H9 (cell line): ENCODE results near the gene ADAMTSL3. TPM values are rescaled to one million over a fixed set of nuclear protein-coding genes. Genes with fewer than 3 reads are reported as not detected.

Experiments
- DNase-seq: peaks from one replicate; pipeline ENCODE4 v3.0.0-alpha.2; 2017
- H2AFZ ChIP-seq: one replicate; pipeline ENCODE4 v1.6.1; 2013; ENCODE audit warnings: mild to moderate bottlenecking, low read length, control low read depth, moderate library complexity
- H2AK5ac ChIP-seq: 2 replicates; pipeline ENCODE4 v1.6.1; 2013; ENCODE audit warnings: low read length, control low read depth, mixed read lengths; ENCODE audit not compliant: insufficient read length
- H2BK120ac ChIP-seq: one replicate; pipeline ENCODE4 v1.6.1; 2013; ENCODE audit warnings: low read depth, mild to moderate bottlenecking, low read length, control low read depth, inconsistent platforms; ENCODE audit not compliant: poor library complexity, severe bottlenecking
- H2BK12ac ChIP-seq: 2 replicates; pipeline ENCODE4 v1.6.1; 2013; ENCODE audit warnings: low read length, control low read depth, mixed read lengths, low read depth; ENCODE audit not compliant: insufficient read length
- H2BK15ac ChIP-seq: 2 replicates; pipeline ENCODE4 v1.6.1; 2013; ENCODE audit warnings: low read depth, low read length, control low read depth
- H2BK20ac ChIP-seq: one replicate; pipeline ENCODE4 v1.6.1; 2013; ENCODE audit warnings: low read depth, mild to moderate bottlenecking, low read length, control low read depth, inconsistent platforms; ENCODE audit not compliant: poor library complexity, severe bottlenecking
- H2BK5ac ChIP-seq: 2 replicates; pipeline ENCODE4 v1.6.1; 2013; ENCODE audit warnings: low read length, control low read depth, mixed read lengths; ENCODE audit not compliant: insufficient read length
- H3K14ac ChIP-seq: 2 replicates; pipeline ENCODE4 v1.6.1; 2013; ENCODE audit warnings: low read length, control low read depth; ENCODE audit not compliant: insufficient read depth
- H3K18ac ChIP-seq: 2 replicates; pipeline ENCODE4 v1.6.1; 2013; ENCODE audit warnings: low read depth, mild to moderate bottlenecking, mixed read lengths, low read length, control low read depth; ENCODE audit not compliant: insufficient read length
- H3K23ac ChIP-seq: 2 replicates; pipeline ENCODE4 v1.6.1; 2013; ENCODE audit warnings: low read length, control low read depth, mixed read lengths, low read depth; ENCODE audit not compliant: insufficient read length
- H3K23me2 ChIP-seq: 2 replicates; pipeline ENCODE4 v1.6.1; 2013; ENCODE audit warnings: low read depth, mild to moderate bottlenecking, mixed read lengths, low read length, control low read depth; ENCODE audit not compliant: insufficient read length, poor library complexity, severe bottlenecking
- H3K27ac ChIP-seq: 2 replicates; pipeline ENCODE4 v1.5.1; 2013; ENCODE audit warnings: low read length, control low read depth, mixed read lengths, low read depth; ENCODE audit not compliant: insufficient read length
- H3K27me3 ChIP-seq: 2 replicates; pipeline ENCODE4 v1.6.1; 2013; ENCODE audit warnings: low read length, control low read depth, inconsistent platforms; ENCODE audit not compliant: insufficient read depth
- H3K4ac ChIP-seq: 2 replicates; pipeline ENCODE4 v1.6.1; 2013; ENCODE audit warnings: low read depth, mild to moderate bottlenecking, control low read depth, inconsistent platforms, low read length, moderate library complexity
- H3K4me1 ChIP-seq: 2 replicates; pipeline ENCODE4 v1.6.1; 2013; ENCODE audit warnings: low read length, control low read depth, inconsistent platforms; ENCODE audit not compliant: insufficient read depth
- H3K4me2 ChIP-seq: 2 replicates; pipeline ENCODE4 v1.6.1; 2013; ENCODE audit warnings: low read length, control low read depth, mixed read lengths; ENCODE audit not compliant: insufficient read length, insufficient read depth
- H3K56ac ChIP-seq: 2 replicates; pipeline ENCODE4 v1.6.1; 2013; ENCODE audit warnings: low read depth, mild to moderate bottlenecking, mixed read lengths, low read length, control low read depth; ENCODE audit not compliant: insufficient read length
- H3K79me1 ChIP-seq: 2 replicates; pipeline ENCODE4 v1.6.1; 2013; ENCODE audit warnings: low read depth, mild to moderate bottlenecking, moderate library complexity, low read length, control low read depth, inconsistent platforms; ENCODE audit not compliant: insufficient read depth, poor library complexity, severe bottlenecking
- H3K79me2 ChIP-seq: 2 replicates; pipeline ENCODE4 v1.6.1; 2013; ENCODE audit warnings: low read length, control low read depth, inconsistent platforms; ENCODE audit not compliant: insufficient read depth
- H3K9ac ChIP-seq: 2 replicates; pipeline ENCODE4 v1.6.1; 2013; ENCODE audit warnings: low read length, control low read depth, mixed read lengths; ENCODE audit not compliant: insufficient read length; ENCODE audit errors: extremely low read depth
- H3K9me3 ChIP-seq: one replicate; pipeline ENCODE4 v1.6.1; 2013; ENCODE audit warnings: low read depth, low read length, inconsistent platforms; ENCODE audit not compliant: control insufficient read depth
- H3T11ph ChIP-seq: one replicate; pipeline ENCODE4 v1.6.1; 2013; ENCODE audit warnings: mild to moderate bottlenecking, low read length, control low read depth, inconsistent platforms
- H4K20me1 ChIP-seq: one replicate; pipeline ENCODE4 v1.6.1; 2013; ENCODE audit not compliant: control insufficient read depth, insufficient read length, insufficient read depth
- H4K5ac ChIP-seq: 2 replicates; pipeline ENCODE4 v1.6.1; 2013; ENCODE audit warnings: low read depth, mild to moderate bottlenecking, mixed read lengths, low read length, control low read depth; ENCODE audit not compliant: insufficient read length
- H4K8ac ChIP-seq: replicated peaks from 2 replicates; pipeline ENCODE4 v1.6.1; 2013; ENCODE audit warnings: low read length, control low read depth, mixed read lengths, low read depth; ENCODE audit not compliant: insufficient read length
- H4K91ac ChIP-seq: 2 replicates; pipeline ENCODE4 v1.6.1; 2013; ENCODE audit warnings: low read depth, mild to moderate bottlenecking, moderate library complexity, mixed read lengths, low read length, control low read depth; ENCODE audit not compliant: insufficient read length
- H3K27ac Mint-ChIP-seq, 3 experiments: 2 replicates in 2 of 3; 3 replicates in 1 of 3; pipeline ENCODE4 v1.8.0; 2020 to 2021; ENCODE audit warnings: mixed read lengths in 3 of 3, mild to moderate bottlenecking in 1 of 3, moderate library complexity in 1 of 3
- H3K27me3 Mint-ChIP-seq: 2 replicates; pipeline ENCODE4 v1.8.0; 2021; ENCODE audit warnings: low read depth, mild to moderate bottlenecking, moderate library complexity, mixed read lengths
- H3K36me3 Mint-ChIP-seq, 3 experiments: 2 replicates in 2 of 3; 3 replicates in 1 of 3; pipeline ENCODE4 v1.8.0; 2020 to 2021; ENCODE audit warnings: low read depth in 3 of 3, mixed read lengths in 3 of 3; ENCODE audit not compliant: insufficient read depth in 1 of 3
- H3K4me1 Mint-ChIP-seq, 2 experiments: 2 replicates each; pipeline ENCODE4 v1.8.0; 2020; ENCODE audit warnings: mixed read lengths in 2 of 2
- H3K4me3 Mint-ChIP-seq, 2 experiments: 2 replicates in 1 of 2; 3 replicates in 1 of 2; pipeline ENCODE4 v1.8.0; 2020 to 2021; ENCODE audit warnings: mild to moderate bottlenecking in 2 of 2, mixed read lengths in 2 of 2, moderate library complexity in 1 of 2
- H3K9me3 Mint-ChIP-seq, 2 experiments: 2 replicates in 1 of 2; 3 replicates in 1 of 2; pipeline ENCODE4 v1.8.0; 2020; ENCODE audit warnings: mild to moderate bottlenecking in 2 of 2, mixed read lengths in 2 of 2, moderate library complexity in 1 of 2
- CTCF ChIP-seq: fragments of 200-600 bp; sonication (generic); conservative IDR thresholded peaks from 3 replicates; pipeline ENCODE4 v1.8.0; 2021; ENCODE audit warnings: antibody characterized with exemption, mild to moderate bottlenecking
- total RNA-seq: library from RNA; stranded (reverse); gene quantifications from 2 replicates; pipeline ENCODE4 v1.2.1, GENCODE V29; 2021

ADAMTSL3 gene
- total RNA-seq, 1 experiment from 2014 or later: 0.39 TPM

GRCh38 chr15:83784975-83785374 is 131.1 kb downstream of the ADAMTSL3 start:
- Histone ChIP-seq H3K9ac (no peak overlapping the region), H3K79me2 (no peaks in the 10 kb centered on the region), H3K9me3 (no peaks in the 10 kb centered on the region), H3K14ac (no peak overlapping the region), H3K23me2 (no peaks in the 10 kb centered on the region), H3T11ph (no peak overlapping the region), H2AFZ (no peak overlapping the region), H3K23ac (no peak overlapping the region), H3K27me3 (no peaks in the 10 kb centered on the region), H4K91ac (no peak overlapping the region), H4K5ac (no peak overlapping the region), H3K56ac (no peak overlapping the region), H3K4ac (no peak overlapping the region), H2BK12ac (no peak overlapping the region), H2BK20ac (no peak overlapping the region), H2BK15ac (no peak overlapping the region), H3K4me2 (no peak overlapping the region), H4K8ac (no peak overlapping the region), H3K79me1 (no peaks in the 10 kb centered on the region), H4K20me1 (no peaks in the 10 kb centered on the region), H3K27ac (no peak overlapping the region), H3K4me1 (no peaks in the 10 kb centered on the region), H2BK5ac (no peak overlapping the region), H2AK5ac (no peak overlapping the region), H2BK120ac (no peak overlapping the region), H3K18ac (no peak overlapping the region)
- no peak overlapping the region for H3K27ac Mint-ChIP-seq
- peaks cover 1% of the 10 kb centered on the region; the same call in 1 of the 2 replicates for H3K27me3 Mint-ChIP-seq
- TF ChIP-seq CTCF: no peak
- no peaks in the 10 kb centered on the region for H3K36me3 Mint-ChIP-seq
- no peaks in the 10 kb centered on the region for H3K4me1 Mint-ChIP-seq
- no peak overlapping the region for H3K4me3 Mint-ChIP-seq
- H3K9me3 Mint-ChIP-seq: peaks cover 2 to 5% of the 10 kb centered on the region in 2 experiments; a peak in 2 of 5 replicates
- DNase-seq: no peak
